Measurements from ENCODE around the gene SLC39A8.

DNA sequence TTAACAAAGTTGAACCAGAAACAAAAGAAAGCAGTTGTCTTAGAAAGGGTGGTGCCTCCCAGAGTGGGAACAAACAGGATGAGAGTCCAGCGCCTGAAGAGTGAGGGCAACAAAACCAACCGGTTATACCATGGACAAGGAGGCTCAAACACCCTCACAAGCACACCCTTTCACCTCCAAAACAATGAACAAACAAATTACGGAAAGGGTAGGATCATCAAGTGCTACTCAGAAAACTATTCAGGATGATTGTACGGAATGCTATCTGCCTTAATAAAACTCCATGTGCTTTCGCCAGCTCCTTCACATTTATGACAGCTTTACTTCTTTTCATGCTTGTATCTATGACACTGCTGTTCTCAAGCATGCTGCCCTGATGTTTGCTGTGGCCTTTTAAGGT, 26.8 kb downstream of the SLC39A8 start:
- TF ChIP-seq, protein P1, sequence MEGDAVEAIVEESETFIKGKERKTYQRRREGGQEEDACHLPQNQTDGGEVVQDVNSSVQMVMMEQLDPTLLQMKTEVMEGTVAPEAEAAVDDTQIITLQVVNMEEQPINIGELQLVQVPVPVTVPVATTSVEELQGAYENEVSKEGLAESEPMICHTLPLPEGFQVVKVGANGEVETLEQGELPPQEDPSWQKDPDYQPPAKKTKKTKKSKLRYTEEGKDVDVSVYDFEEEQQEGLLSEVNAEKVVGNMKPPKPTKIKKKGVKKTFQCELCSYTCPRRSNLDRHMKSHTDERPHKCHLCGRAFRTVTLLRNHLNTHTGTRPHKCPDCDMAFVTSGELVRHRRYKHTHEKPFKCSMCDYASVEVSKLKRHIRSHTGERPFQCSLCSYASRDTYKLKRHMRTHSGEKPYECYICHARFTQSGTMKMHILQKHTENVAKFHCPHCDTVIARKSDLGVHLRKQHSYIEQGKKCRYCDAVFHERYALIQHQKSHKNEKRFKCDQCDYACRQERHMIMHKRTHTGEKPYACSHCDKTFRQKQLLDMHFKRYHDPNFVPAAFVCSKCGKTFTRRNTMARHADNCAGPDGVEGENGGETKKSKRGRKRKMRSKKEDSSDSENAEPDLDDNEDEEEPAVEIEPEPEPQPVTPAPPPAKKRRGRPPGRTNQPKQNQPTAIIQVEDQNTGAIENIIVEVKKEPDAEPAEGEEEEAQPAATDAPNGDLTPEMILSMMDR (IDR thresholded peaks at IDR 0.05) = no peak
- TF ChIP-seq POLR2A (IDR thresholded peaks at IDR 0.05) = no peak

Measured in tibial nerve (tissue), 3 donors.